Neuronal stem cell (in vitro differentiated cells): ENCODE data around the gene SRP9.
A peak's percentile ranks its signal among the peaks of the same experiment; 100 is the strongest.

ENCODE experiments used
- DNase-seq: peaks from one replicate; pipeline ENCODE4 v3.0.0-alpha.2; 2013; ENCODE audit warnings: low spot score
- H2AFZ ChIP-seq: one replicate; pipeline ENCODE4 v1.6.1; 2013; ENCODE audit warnings: mild to moderate bottlenecking, low read length, inconsistent platforms
- H2AK5ac ChIP-seq: 2 replicates; pipeline ENCODE4 v1.6.1; 2013; ENCODE audit warnings: low read depth, mild to moderate bottlenecking, inconsistent platforms, low read length, moderate library complexity, mixed read lengths
- H2BK120ac ChIP-seq: 2 replicates; pipeline ENCODE4 v1.6.1; 2013; ENCODE audit warnings: low read depth, mild to moderate bottlenecking, inconsistent platforms, low read length, moderate library complexity, mixed read lengths
- H2BK12ac ChIP-seq: one replicate; pipeline ENCODE4 v1.6.1; 2013; ENCODE audit warnings: low read length, inconsistent platforms
- H2BK15ac ChIP-seq: 2 replicates; pipeline ENCODE4 v1.6.1; 2013; ENCODE audit warnings: mild to moderate bottlenecking, low read length, inconsistent platforms, mixed read lengths
- H2BK5ac ChIP-seq: one replicate; pipeline ENCODE4 v1.6.1; 2013; ENCODE audit warnings: inconsistent platforms, mild to moderate bottlenecking, low read length, moderate library complexity
- H3K14ac ChIP-seq: one replicate; pipeline ENCODE4 v1.6.1; 2013; ENCODE audit warnings: low read length, inconsistent platforms
- H3K18ac ChIP-seq: 2 replicates; pipeline ENCODE4 v1.6.1; 2013; ENCODE audit warnings: low read length, inconsistent platforms
- H3K23ac ChIP-seq: 2 replicates; pipeline ENCODE4 v1.6.1; 2013; ENCODE audit warnings: low read depth, mild to moderate bottlenecking, mixed read lengths, low read length, inconsistent platforms; ENCODE audit not compliant: poor library complexity
- H3K27ac ChIP-seq: replicated peaks from 3 replicates; pipeline ENCODE4 v1.5.1; 2013; ENCODE audit warnings: low read length, inconsistent platforms
- H3K27me3 ChIP-seq, 3 experiments: 2 replicates each; pipeline ENCODE4 v1.6.1; 2013; ENCODE audit warnings: low read length in 3 of 3, mild to moderate bottlenecking in 2 of 3, inconsistent platforms in 1 of 3, low read depth in 1 of 3, mixed read lengths in 1 of 3, moderate library complexity in 1 of 3; ENCODE audit not compliant: control insufficient read depth in 3 of 3, insufficient read depth in 3 of 3
- H3K36me3 ChIP-seq, 2 donors: replicated peaks in 1 of 2; 2 replicates each; pipeline ENCODE4 v1.6.1; 2013; ENCODE audit warnings: low read length in 2 of 2; ENCODE audit not compliant: control insufficient read depth in 2 of 2, insufficient read depth in 2 of 2
- H3K4ac ChIP-seq: 2 replicates; pipeline ENCODE4 v1.6.1; 2013; ENCODE audit warnings: inconsistent platforms, mild to moderate bottlenecking, low read length, moderate library complexity
- H3K4me1 ChIP-seq, 2 donors: 1 replicate in 1 of 2; 2 replicates in 1 of 2; pipeline ENCODE4 v1.6.1; 2013; ENCODE audit warnings: low read length in 2 of 2, low read depth in 1 of 2; ENCODE audit not compliant: control insufficient read depth in 2 of 2, insufficient read depth in 1 of 2
- H3K4me2 ChIP-seq: one replicate; pipeline ENCODE4 v1.6.1; 2013; ENCODE audit warnings: mild to moderate bottlenecking, low read length, inconsistent platforms; ENCODE audit not compliant: insufficient read depth, poor library complexity, severe bottlenecking
- H3K4me3 ChIP-seq, 2 donors: 2 replicates each; pipeline ENCODE4 v1.5.1; 2013; ENCODE audit warnings: low read length in 2 of 2, mild to moderate bottlenecking in 2 of 2, inconsistent platforms in 1 of 2, moderate library complexity in 1 of 2
- H3K79me1 ChIP-seq: one replicate; pipeline ENCODE4 v1.6.1; 2013; ENCODE audit warnings: low read depth, mild to moderate bottlenecking, inconsistent platforms, low read length, moderate library complexity
- H3K9ac ChIP-seq: one replicate; pipeline ENCODE4 v1.6.1; 2013; ENCODE audit warnings: mild to moderate bottlenecking, low read depth, low read length, inconsistent platforms; ENCODE audit not compliant: poor library complexity
- H3K9me3 ChIP-seq, 2 donors: replicated peaks in 1 of 2; 2 replicates each; pipeline versions ENCODE3 to v1.6.1; 2013; ENCODE audit warnings: low read length in 2 of 2, mild to moderate bottlenecking in 2 of 2, inconsistent platforms in 1 of 2, low read depth in 1 of 2, mixed read lengths in 1 of 2, moderate library complexity in 1 of 2; ENCODE audit not compliant: control insufficient read depth in 2 of 2, insufficient read depth in 1 of 2
- H4K8ac ChIP-seq: one replicate; pipeline ENCODE4 v1.6.1; 2013; ENCODE audit warnings: low read depth, mild to moderate bottlenecking, inconsistent platforms, low read length, moderate library complexity
- H4K91ac ChIP-seq: one replicate; pipeline ENCODE4 v1.6.1; 2013; ENCODE audit warnings: low read length, low read depth, mild to moderate bottlenecking, inconsistent platforms; ENCODE audit not compliant: poor library complexity
- WGBS, 2 donors: extraction: QIAGEN DNeasy Blood & Tissue Kit; methylation state at CpG; one replicate each; pipeline ENCODE4 v1.1.7; 2013; ENCODE audit warnings: missing lambda C conversion rate in 2 of 2, mixed read lengths in 1 of 2; ENCODE audit not compliant: insufficient read length in 2 of 2, insufficient replicate concordance in 1 of 2; ENCODE audit errors: extremely low coverage in 2 of 2; 5-methylcytosine and 5-hydroxymethylcytosine counted together

Gene SRP9

DNA sequence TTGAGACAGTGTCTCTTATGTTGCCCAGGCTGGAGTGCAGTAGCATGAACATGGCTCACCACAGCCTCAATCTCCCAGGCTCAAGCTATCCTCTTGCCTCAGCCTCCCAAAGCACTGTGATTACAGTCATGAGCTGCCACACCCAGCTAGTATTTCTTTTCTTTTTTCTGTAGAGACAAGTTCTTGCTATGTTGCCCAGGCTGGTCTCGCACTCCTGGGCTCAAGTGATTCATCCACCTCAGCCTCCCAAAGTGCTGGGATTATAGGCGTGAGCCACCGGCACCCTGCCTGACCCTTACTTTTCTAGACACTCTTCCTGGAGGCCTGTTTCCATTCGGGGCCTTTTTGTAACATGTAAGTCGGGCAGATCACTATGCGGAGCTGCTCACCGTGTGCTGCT lies 30.1 kb upstream of the SRP9 start:
- H4K8ac ChIP-seq: no peak overlapping the region
- no peak overlapping the region for H3K27ac ChIP-seq
- H3K36me3 ChIP-seq: no peaks in the 10 kb centered on the region
- H3K4me3 ChIP-seq: no peak overlapping the region
- no peak overlapping the region for H3K14ac ChIP-seq
- peak overlapping the region; percentile 79 for H2BK15ac ChIP-seq
- no peak overlapping the region for H2AK5ac ChIP-seq
- H2AFZ ChIP-seq: no peak overlapping the region
- H3K9me3 ChIP-seq: peaks cover 0 to 3% of the 10 kb centered on the region in 2 donors
- no peak overlapping the region for H3K18ac ChIP-seq
- no peak overlapping the region for H3K9ac ChIP-seq
- H3K4me2 ChIP-seq: no peak overlapping the region
- WGBS, 2 donors: no CpG with 5 or more reads among the region's 7 CpGs
- DNase-seq: no peak
- H3K4me1 ChIP-seq: peaks cover 3 to 15% of the 10 kb centered on the region in 2 donors
- no peak overlapping the region for H3K23ac ChIP-seq
- no peak overlapping the region for H2BK12ac ChIP-seq
- no peak overlapping the region for H2BK120ac ChIP-seq
- H3K4ac ChIP-seq: no peak overlapping the region
- no peaks in the 10 kb centered on the region for H3K79me1 ChIP-seq
- H2BK5ac ChIP-seq: no peak overlapping the region
- H4K91ac ChIP-seq: no peak overlapping the region
- H3K27me3 ChIP-seq: peaks cover 0 to 22% (median 3%) of the 10 kb centered on the region in 3 experiments

DNA sequence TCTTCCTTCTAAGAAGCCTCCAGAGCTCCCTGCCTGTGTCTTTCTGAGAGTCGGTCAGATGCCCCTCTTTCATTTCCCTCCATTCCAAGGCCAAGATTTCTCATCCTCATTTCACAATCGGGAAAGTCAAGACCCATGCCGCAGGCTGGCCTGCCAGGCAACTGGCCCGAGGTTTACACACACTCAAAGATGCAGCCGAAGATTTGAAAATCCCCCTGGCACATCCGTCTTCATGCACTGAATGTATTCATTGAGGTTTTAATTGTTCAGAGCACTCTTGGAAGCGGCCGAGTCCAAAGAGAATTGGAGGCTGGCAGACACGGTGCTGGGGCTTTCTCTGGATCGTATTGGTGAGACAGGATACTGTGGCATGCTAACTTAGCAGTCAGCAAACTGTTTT lies 29.1 kb upstream of the SRP9 start:
- Histone ChIP-seq H3K27ac (no peak overlapping the region), H3K14ac (no peak overlapping the region), H3K79me1 (no peaks in the 10 kb centered on the region), H2AFZ (no peak overlapping the region), H2AK5ac (no peak overlapping the region), H3K27me3 (peaks cover 0 to 22% (median 3%) of the 10 kb centered on the region in 3 experiments), H3K4me1 (peaks cover 3 to 15% of the 10 kb centered on the region in 2 donors), H4K91ac (no peak overlapping the region), H4K8ac (no peak overlapping the region), H3K4me3 (no peak overlapping the region), H2BK120ac (no peak overlapping the region), H2BK5ac (no peak overlapping the region), H3K9me3 (peaks cover 0 to 3% of the 10 kb centered on the region in 2 donors), H3K9ac (no peak overlapping the region), H3K4me2 (no peak overlapping the region), H2BK12ac (no peak overlapping the region), H3K4ac (no peak overlapping the region), H3K18ac (no peak overlapping the region), H2BK15ac (no peak overlapping the region), H3K36me3 (no peaks in the 10 kb centered on the region), H3K23ac (no peak overlapping the region)
- WGBS, 2 donors: no CpG with 5 or more reads among the region's 10 CpGs
- DNase-seq: no peak

DNA sequence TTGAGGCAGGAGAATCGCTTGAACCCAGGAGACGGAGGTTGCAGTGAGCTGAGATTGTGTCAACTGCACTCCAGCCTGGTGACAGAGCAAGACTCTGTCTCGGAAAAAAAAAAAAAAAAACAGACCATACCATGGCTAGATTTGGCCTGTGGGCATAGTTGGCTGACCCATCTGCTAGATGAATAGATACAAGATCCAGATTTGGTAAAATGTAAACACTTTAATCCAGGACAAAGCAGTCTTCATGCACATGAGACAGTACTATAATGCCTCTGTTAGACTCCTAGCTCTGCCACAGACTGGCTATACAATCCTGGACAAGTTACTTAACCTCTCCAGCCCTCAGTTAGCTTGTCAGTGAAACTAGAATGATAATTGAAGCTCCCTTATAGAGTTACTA lies 27.9 kb upstream of the SRP9 start:
- no peak overlapping the region for H2BK5ac ChIP-seq
- H2AK5ac ChIP-seq: no peak overlapping the region
- H3K79me1 ChIP-seq: no peaks in the 10 kb centered on the region
- H3K4me2 ChIP-seq: no peak overlapping the region
- no peak overlapping the region for H2BK15ac ChIP-seq
- no peak overlapping the region for H3K9ac ChIP-seq
- H3K23ac ChIP-seq: no peak overlapping the region
- no peak overlapping the region for H2BK12ac ChIP-seq
- no peak overlapping the region for H3K4ac ChIP-seq
- H3K27ac ChIP-seq: no peak overlapping the region
- WGBS, 2 donors: no CpG with 5 or more reads among the region's 3 CpGs
- peaks cover 3 to 15% of the 10 kb centered on the region in 2 donors for H3K4me1 ChIP-seq
- no peak overlapping the region for H2AFZ ChIP-seq
- peaks cover 0 to 3% of the 10 kb centered on the region in 2 donors for H3K9me3 ChIP-seq
- H3K14ac ChIP-seq: no peak overlapping the region
- no peak overlapping the region for H4K91ac ChIP-seq
- no peak overlapping the region for H3K18ac ChIP-seq
- H2BK120ac ChIP-seq: no peak overlapping the region
- no peaks in the 10 kb centered on the region for H3K36me3 ChIP-seq
- peaks cover 0 to 22% (median 3%) of the 10 kb centered on the region in 3 experiments for H3K27me3 ChIP-seq
- H4K8ac ChIP-seq: no peak overlapping the region
- DNase-seq: no peak
- H3K4me3 ChIP-seq: no peak overlapping the region

DNA sequence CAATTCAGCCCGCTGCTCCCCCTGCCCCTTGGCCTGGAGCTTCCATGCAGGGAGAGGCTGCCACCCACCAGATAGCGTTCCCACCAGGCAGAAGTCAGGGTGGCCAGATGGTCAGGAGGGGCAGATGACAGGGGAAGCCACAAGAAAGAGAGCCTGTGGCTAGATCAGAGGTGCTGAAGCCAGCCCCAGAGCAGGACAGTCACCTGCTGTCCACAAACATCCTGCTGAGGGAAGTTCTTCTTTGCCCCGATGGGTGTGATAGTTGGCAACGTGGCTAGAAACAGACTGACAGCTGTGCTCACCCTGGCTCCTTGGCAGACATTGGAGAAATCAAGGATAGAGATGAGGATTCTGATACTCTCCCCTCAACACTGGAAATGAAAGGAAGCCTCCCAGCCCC lies 27.2 kb upstream of the SRP9 start:
- no peaks in the 10 kb centered on the region for H3K36me3 ChIP-seq
- no peak overlapping the region for H3K4ac ChIP-seq
- peak overlapping the region; percentile 59 for H3K18ac ChIP-seq
- no peak overlapping the region for H3K27ac ChIP-seq
- DNase-seq: no peak
- no peak overlapping the region for H2BK120ac ChIP-seq
- peaks cover 0 to 18% (median 3%) of the 10 kb centered on the region in 3 experiments for H3K27me3 ChIP-seq
- no peak overlapping the region for H3K23ac ChIP-seq
- no peak overlapping the region for H3K4me2 ChIP-seq
- no peak overlapping the region for H4K8ac ChIP-seq
- no peaks in the 10 kb centered on the region for H3K79me1 ChIP-seq
- no peak overlapping the region for H3K14ac ChIP-seq
- peaks cover 7 to 15% of the 10 kb centered on the region in 2 donors for H3K4me1 ChIP-seq
- H3K9me3 ChIP-seq: peaks cover 0 to 3% of the 10 kb centered on the region in 2 donors
- H3K9ac ChIP-seq: no peak overlapping the region
- peak overlapping the region; percentile 73 for H2AK5ac ChIP-seq
- H2AFZ ChIP-seq: no peak overlapping the region
- H2BK5ac ChIP-seq: peak overlapping the region; percentile 61
- H4K91ac ChIP-seq: no peak overlapping the region
- H2BK12ac ChIP-seq: peak overlapping the region; percentile 63
- H2BK15ac ChIP-seq: no peak overlapping the region
- WGBS, 2 donors: no CpG with 5 or more reads among the region's 4 CpGs
- H3K4me3 ChIP-seq: no peak overlapping the region
